Left cardiac atrium (tissue), 4 donors: Measurements from ENCODE around the gene VSTM4. TPM values are rescaled to one million over a fixed set of nuclear protein-coding genes. Genes with fewer than 3 reads are reported as not detected.

Source experiments
- ATAC-seq, 2 donors: fragments of 200-7000 bp; cut with Tn5 transposase; one replicate each; pipeline ENCODE4 v1.9.1; 2020; ENCODE audit warnings: mild to moderate bottlenecking in 2 of 2, moderate library complexity in 2 of 2
- DNase-seq: peaks from one replicate; pipeline ENCODE4 v3.0.0-alpha.2; 2020
- intact Hi-C, 2 donors: fragments of 100-400 bp; cut with DNase I; formaldehyde crosslinking; loops; one replicate each; pipeline versions ENCODE4 v1.14.1 to v1.15.1; 2022 to 2023
- total RNA-seq, 2 donors: library from RNA; stranded (reverse); fragmentation: NEBNext Ultra II Directional; extraction: Animal tissue kit (Norgen Biotek cat#: 25700); gene quantifications; one replicate each; pipeline ENCODE4 v1.2.1, GENCODE V29; 2021
- donor health status: DM: no; HTN: yes; CAD: no.
- donor health status: DM: no; HTN: yes; CAD: no; lungs with severe emphysema.
- donor health status: DM: yes; HTN: yes; CAD: no.
- donor health status: Dilated cardiomyopathy.

Gene VSTM4
- total RNA-seq, 2 donors from 2014 or later: 17.2 to 21.0 TPM

DNA sequence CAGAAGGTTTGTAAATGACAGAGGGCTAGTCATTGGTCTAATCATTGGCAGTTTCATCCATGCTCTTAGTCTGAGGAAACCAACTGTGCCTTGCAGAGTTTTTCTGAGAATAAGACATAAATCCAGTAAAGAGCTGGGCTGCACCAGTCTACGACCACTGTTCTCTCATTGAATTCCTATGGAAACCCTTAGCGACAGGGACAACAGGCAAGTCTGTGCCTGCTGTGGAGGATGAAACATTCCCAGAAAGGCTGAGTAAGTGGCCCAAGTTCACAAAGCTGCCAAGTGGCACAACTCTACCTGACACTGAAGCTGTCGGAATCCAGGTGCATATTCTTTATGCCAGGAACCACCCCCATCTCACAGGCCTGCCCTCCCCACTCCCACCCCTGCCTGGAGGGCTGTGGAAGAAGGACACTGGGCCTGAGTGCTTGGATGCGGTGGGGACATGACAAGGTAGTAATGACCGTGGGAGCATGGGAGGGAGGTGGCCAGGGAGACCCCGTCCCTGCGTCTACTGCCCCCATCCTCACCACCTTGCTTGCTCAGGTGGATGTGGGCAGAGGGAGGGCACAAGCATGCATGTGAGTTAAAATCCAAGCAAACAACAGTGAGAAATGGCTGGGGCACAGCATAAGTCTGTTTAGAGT is 58.0 kb downstream of the VSTM4 start:
- intact Hi-C loops: no loop called here
- DNase-seq (no peak), ATAC-seq (no peak)

DNA sequence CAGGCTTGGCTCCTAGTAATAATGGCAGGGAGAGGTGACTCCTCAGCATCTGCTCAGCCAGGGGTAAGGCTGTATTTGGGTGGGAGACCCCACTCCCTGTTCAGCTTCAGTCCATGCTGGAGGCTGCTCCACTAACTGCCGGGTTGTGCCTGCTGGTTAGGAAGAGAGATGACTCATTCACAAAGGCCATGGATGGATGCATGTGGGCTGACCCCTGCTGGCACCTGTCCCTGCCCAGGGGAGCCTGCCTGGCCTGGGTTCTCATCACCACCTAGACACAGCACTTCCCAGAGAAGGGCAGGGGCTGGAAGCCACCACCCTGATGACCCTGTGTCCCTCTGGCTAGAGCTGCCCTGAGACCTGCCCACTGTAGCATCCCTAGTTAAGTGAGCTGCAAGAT is 59.0 kb downstream of the VSTM4 start:
- intact Hi-C loops: no loop called here
- DNase-seq: no peak
- peak in 1 of 2 donors; percentile 49 for ATAC-seq

DNA sequence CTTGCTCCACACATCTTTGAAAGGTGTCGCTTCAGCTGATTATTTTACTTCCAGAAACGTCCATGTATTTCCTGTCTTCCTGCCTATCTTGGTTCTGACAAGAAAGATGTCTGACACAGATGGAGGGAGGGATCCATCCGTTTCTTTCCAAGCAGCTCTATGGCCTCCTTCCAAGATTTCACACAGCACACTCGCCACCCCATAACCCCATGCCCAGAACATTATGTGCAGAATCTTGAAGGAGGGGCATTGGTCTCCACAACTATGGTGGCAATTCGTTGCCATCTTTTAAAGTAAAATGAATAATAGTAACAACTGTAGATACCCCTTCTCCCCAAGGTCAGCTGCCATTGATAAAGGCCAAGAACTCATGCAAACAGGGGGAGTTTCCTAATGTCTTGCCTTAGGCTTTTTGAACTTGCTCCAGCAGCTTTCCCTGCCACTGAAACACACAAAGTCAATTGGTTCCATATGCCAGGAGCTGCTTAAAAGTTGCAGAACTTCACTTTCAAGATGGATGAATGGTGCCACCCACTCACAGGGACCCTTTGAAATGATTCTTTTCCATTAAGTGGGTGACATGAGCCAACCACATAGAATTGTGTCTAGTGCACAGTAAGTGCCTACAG is 60.0 kb downstream of the VSTM4 start:
- intact Hi-C loops: no loop called here
- ATAC-seq (peak in 1 of 2 donors; percentile 21), DNase-seq (no peak)

DNA sequence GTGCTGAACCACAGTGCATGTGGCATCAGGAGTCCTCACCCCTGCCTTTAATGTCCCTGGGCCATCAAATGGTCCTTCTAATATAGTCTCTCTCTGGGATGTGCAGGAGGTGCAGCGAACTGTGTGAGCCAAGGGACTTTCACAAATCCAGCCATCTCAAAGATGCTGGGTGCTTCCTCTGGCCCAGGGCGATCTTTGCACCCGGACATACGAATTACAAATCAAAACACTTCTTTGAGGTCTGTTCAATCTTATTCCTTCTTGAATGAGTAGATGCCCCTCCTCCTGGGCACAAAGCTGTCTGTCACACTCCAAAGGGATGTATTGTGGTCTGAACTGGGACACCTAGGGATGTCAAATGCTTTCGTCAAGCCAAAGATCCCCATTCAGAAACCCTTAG is 60.6 kb downstream of the VSTM4 start:
- DNase-seq (no peak), ATAC-seq (no peak)
- intact Hi-C loops: no loop called here

DNA sequence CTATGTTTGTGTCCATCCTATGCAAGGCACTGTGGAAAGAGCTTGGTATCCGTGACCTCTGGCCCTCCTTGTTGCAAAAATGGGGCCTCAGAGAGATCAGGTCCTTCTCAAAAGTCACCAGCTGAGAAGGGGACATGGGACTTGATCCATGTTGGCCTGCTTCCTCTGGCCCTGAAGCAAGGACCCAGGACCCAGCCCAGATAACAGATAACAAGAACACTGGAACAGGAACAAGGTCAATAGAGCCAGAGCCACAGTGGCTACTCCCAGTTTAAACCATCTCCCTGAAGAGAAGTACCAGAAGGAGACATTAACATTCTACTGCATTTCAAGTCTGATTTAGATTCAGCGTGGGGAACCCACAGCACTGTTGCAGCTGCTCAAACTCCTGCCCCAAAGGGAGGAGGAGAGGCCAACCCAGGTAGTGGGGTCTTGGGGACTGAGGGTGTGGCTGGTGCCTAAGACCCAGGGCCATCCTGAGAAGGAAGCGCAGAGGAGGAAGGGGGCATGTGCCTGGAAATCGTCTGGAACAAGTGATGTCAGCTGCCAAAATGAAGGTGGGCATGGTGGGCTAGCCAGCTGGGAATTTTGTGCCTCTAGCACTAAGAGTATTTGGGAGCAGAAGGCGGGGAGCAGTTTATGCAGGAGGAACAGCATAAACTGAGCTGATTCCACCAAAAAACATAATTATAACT is 61.2 kb downstream of the VSTM4 start:
- DNase-seq: no peak
- intact Hi-C loops: no loop called here
- ATAC-seq: peak in 1 of 2 donors; percentile 4

DNA sequence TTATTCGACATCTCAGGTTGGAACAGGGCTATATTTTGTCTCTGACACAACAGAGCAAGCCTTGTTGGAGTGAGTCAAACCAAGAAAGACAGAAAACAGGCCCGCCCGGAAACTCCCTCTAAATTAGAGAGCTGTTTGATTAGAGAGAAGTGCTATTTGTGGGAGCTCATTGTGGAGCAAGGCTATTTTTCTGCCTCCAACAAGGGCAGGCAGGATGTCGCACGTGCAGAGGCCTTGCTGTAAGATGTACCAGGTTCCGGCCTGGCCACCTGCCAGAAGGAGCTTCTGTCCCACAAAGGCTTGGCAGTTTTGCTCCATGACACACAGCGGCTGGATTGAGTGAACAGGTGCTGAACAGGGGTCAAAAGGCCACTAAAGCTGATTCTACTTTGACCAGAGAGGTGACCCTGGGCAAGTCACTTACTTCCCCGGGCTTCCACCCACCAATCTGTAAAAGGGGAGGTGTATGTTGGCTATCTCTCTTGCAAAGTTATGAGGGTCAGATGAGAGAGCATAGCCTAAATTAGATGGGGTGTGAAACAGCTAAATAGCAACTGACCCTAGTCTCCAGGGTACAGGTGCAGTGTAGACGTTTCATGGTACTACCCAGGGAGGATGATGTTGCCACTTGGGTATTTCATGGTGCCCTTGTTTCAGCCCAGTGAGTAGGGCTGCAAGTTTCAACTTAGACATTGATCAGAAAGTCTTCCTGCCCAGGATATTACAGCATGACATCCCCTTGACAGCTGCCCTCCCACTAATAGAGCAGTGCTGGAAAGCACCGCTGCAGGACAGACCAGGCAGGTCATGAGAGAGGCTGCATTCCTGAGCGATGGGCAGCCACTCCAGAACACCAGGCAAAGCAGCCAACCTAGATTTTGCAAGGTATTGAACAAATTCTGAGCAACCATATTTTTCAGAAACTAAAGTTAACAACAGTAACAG is 62.0 kb downstream of the VSTM4 start:
- DNase-seq: peak; percentile 40
- ATAC-seq: peak; percentile 65 to 79

DNA sequence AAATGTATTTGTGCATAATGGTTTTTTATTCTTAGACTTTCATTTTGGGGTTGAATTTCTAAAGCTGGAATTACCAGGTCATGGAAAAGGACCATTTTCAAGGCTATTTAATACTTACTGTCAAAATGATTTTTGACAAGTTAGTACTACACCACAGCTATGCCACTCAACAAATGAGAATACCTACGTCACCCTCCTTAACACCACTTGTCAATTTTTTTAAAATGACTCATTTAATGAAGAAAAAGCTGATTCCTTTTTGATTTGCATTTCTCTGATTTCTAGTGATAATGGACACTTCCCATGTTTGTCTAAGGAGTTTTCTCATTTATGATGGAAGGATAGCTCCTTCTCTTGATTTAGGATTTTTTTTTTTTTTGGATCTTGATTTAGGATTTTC is 63.3 kb downstream of the VSTM4 start:
- ATAC-seq (no peak), DNase-seq (no peak)
- intact Hi-C loops: no loop called here

More for the DNA sequence above, 62.0 kb downstream of the VSTM4 start:
- intact Hi-C loops: no loop called here

DNA sequence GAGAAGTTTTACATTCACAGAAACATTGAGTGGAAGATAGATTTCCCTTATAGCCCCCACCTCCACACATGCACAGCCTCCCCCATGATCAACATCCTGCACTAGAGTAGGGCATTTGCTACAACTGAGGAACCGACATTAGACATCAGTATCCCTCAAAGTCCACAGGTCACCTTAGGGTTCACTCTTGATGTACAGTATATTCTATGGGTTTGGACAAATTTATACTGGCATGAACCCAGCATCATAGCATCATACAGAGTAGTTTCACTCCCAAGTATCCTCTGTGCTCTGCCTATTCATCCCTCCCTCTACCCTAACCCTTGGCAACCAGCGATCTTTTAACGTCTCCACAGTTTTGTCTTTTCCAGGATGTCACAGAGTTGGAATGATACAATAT is 64.4 kb downstream of the VSTM4 start:
- no peak for ATAC-seq
- DNase-seq: no peak
- intact Hi-C loops: no loop called here

DNA sequence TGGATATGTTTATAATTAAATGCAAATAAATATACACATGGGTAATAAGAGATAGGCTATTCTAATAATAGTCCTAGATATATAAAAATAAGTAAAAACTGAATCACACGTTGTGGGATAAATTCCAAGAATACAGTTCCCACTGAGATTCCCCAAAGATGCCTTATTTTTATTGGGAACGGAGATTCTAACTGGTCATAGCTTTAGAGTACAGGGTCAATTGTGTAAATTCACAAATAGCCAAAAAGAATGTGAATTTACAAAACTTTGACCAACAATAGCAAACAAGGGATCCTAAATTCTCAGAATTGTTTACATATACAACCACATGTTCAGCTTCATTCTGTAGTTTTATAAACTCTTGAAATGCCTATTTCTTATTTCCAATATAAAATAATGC is 65.0 kb downstream of the VSTM4 start:
- ATAC-seq (no peak), DNase-seq (no peak)
- intact Hi-C loops: no loop called here

DNA sequence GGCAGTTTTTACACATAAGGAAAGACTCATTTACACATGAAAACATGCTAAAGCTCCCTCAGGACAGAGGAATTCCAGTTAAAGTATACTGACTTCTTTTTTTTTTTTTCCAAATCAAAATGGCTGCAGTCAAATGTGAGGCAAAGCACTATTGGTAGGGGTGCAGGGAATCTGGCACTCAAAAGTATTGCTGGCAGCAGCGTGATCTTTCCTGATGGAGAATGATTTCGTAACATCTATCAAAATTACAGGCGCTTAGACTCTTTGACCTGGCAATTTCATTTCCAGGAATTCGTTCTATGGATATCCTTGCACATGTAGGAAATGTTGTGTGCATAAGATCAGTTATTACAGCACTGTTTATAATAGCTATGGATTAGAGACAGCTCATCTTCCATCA is 65.7 kb downstream of the VSTM4 start:
- peak in 1 of 2 donors; percentile 6 for ATAC-seq
- intact Hi-C loops: no loop called here
- DNase-seq: no peak

DNA sequence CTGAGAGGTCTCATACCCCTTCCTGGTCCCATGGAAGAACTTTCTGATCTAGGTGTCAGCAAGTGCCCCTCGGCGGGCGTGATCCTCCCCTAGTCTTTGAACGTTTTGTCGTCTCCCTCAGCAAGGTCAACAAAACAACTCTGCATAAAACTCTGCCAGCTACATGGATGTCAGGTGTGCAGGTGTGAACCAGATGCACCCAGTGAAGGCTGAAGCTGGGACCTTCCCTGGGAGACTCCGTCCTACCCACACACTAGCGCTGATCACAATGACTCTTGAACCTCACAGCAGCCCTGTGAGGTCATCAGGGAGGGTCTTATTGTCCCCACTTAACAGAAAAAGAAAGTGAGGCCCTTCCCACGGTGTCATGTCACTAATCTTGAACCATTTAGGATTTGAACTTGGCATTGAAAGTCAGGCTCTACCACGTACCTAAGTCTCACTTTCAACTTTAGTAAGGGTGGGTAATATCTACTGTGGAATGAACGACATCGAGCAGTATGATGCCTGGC is 68.1 kb downstream of the VSTM4 start:
- DNase-seq (no peak), ATAC-seq (no peak)
- intact Hi-C loops: no loop called here

DNA sequence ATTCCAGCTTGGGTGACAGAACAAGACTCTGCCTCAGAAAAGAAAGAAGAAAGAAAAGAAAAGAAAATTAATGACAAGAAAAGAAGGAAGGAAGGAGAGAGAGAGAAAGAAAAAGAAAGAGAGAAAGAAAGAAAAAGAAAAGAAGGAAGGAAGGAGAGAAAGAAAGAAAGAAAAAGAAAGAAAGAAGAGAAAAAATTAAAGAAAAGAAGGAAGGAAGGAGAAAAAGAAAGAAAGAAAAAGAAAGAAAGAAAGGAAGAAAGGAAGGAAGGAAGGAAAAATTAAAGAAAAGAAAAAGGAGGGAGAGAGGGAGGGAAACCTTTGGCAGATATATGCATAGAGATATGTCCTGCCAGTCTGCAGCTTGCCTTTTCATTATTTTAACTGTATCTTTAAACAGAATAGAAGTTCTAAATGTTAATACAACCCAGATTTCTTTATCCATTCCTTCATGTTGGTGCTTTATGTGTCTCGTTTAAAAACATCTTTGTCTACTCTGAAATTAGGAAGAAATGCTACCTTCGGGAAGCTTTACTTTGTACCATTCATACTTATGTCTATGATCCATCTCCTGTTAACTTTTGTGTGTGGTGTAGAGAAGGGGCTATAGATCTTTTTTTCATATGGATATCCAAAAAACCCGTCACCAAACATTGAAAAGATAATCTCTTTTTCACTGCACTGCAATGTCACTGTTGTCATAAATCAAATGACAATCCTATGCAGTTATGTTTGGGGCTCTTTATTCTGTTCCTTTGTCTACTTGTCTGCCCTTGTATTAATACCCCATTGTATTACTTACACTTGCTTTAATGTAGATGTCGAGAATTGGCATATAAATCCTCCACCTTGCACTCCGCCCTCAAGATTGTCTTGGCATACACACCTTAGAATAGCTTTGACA is 70.8 kb downstream of the VSTM4 start:
- DNase-seq (no peak), ATAC-seq (no peak)
- intact Hi-C loops: no loop called here

DNA sequence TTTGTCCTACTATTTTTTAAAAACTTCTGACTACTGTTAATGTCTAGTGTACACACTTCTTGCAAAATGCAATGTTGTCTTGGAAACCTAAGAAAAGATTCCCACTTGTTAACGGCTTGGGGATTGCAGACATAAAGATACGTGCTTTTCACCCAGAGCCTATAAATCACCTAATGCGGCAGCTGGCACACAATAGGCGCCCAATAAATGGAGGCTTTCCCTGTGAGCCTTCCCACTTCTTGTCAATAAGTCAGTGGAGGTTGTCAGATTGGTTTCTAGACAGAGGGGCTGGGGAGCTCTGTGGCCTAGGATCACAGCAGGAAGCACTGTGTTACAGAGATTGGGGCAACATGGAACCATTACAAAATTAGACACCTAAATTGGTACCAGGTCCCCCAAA is 74.7 kb downstream of the VSTM4 start:
- DNase-seq: no peak
- ATAC-seq: no peak
- intact Hi-C loops: no loop called here

DNA sequence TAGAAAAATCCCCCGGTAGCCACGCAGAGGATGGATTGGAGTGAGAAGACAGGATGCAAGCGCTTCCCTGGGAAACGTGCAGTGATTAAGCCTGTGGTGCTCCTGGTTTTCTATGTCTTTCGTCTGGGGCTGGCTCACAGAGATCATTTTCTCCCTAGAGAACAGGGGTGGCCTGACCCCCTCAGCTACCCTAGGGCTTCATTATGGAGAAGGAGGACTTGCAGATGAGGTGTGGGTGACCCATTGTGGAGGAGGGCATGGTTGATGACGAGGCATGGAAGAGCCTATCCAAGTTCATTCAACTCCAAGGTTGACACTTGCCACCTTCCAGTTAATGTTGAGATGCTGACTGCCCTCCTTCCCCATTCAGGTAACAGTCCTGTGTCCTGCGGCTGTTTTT is 75.9 kb downstream of the VSTM4 start:
- intact Hi-C loops: no loop called here
- DNase-seq: no peak
- ATAC-seq: no peak

DNA sequence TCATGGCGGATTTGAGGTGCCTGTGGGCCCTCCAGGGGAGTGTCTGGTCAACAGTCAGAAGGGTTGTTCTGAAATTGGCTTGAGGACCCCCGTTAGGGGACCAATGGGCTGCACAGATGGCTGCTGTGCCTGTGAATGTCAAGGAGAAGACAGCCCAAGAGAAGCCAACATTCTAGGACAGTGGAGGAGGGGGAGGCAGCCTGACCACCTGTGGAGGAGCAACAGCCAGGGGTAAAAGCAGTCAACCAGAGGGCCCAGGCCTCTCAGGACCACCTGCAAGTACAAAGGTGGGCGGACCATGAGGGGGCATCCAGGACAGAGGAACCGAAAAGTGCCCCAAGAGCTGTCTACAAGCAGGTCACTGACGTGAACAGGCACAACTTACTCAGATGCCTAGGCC is 76.6 kb downstream of the VSTM4 start:
- DNase-seq: no peak
- ATAC-seq: no peak
- intact Hi-C loops: no loop called here

DNA sequence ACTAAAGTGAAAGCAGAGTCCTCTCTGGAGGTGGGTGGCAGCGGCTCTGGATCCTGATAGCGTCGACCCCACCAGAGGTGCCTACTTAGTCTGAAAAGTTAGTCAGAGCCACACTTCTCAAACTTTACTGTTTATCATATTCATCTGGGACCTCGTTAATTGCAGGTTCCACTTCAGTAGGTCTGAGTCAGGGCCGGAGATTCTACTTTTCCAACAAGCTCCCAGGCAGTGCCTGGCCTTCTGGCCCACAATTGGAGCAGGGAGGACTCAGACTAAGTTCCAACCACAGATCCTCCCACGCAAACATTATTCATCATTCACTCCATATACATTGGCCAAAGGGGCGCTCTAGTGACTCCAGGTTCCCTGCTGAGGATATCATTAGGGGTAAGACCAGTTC is 78.1 kb downstream of the VSTM4 start:
- ATAC-seq: no peak
- intact Hi-C loops: no loop called here
- no peak for DNase-seq

DNA sequence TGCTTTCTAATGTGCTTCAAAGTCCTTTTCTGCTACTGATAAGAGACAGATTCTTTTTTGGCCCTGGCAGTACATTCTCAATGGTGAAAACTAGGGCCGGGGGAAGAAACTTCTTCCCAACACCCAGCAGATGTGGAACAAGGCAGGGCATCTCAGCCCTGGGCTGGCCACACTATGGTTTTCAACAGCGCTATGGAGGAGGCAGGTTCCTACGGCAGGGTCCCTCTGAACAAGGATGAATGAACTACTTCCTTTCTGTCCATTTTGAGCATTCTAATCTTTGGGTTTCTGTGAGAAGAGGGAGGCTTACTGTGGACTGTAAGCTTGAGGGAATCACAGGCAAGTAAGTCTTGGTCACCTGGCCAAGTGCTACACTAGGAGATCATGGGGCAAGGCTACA is 78.7 kb downstream of the VSTM4 start:
- DNase-seq (no peak), ATAC-seq (no peak)
- intact Hi-C loops: no loop called here

DNA sequence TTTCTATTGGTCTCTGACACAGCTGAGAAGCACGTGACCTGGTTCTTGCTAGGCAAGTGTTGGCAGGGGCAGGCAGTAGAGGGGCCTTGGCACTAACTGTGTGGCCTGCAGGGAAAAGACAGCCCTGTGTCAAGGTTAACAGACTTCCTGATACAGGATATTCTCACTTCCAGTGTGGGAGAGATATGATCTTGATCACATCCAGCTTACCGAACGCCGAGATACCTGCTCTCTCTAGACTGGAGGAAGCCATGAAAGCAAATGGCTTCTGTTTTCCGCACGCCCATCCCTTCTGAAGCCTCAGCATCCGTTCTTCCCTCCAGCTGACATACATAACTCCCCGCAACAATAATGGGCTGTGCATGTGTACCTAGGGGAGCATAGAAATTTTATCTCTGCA is 79.4 kb downstream of the VSTM4 start:
- DNase-seq (no peak), ATAC-seq (no peak)
- intact Hi-C loops: no loop called here

DNA sequence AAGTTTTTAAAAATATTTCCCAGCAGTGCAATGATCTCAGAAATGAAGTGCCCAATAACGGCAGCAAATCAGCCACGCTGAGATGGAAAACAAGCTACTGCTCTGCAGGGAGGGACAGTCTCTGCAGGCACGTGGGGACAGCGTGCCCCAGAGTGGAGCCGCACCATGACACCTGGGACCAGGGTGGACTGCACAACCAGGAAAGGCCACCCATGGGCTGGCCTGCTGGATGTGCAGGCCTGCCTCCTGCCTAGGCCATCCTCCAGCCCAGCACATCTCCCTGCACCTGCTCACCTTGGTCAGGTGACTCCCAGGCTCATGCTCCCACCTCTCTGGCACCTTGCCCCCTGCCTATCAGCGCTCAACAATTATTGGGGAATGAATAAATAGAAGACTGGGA is 80.4 kb downstream of the VSTM4 start:
- ATAC-seq: no peak
- intact Hi-C loops: no loop called here
- DNase-seq: no peak
